ENCODE results near the gene FBXO2.
A peak's percentile ranks its signal among the peaks of the same experiment; 100 is the strongest.

FBXO2 gene

GRCh38 chr1:11651017-11651416 is 3.2 kb downstream of the FBXO2 start:
- DNase-seq = no peak

- peak; percentile 72 for DNase-seq
Observed at GRCh38 chr1:11650331-11650991, 3.8 kb downstream of the FBXO2 start.

GRCh38 chr1:11649624-11650330 is 4.5 kb downstream of the FBXO2 start:
- no peak for DNase-seq

GRCh38 chr1:11649237-11649623 is 5.0 kb downstream of the FBXO2 start:
- DNase-seq = no peak

- DNase-seq = peak; percentile 43
Observed at GRCh38 chr1:11648732-11649158, 5.5 kb downstream of the FBXO2 start.

GRCh38 chr1:11648039-11648438 is 6.2 kb downstream of the FBXO2 start:
- DNase-seq = no peak

GRCh38 chr1:11647333-11647732 is 6.9 kb downstream of the FBXO2 start:
- no peak for DNase-seq

- DNase-seq = no peak
Observed at GRCh38 chr1:11646317-11646716, 7.9 kb downstream of the FBXO2 start.

- peak; percentile 75 for DNase-seq
Observed at GRCh38 chr1:11645670-11646265, 8.5 kb downstream of the FBXO2 start.

GRCh38 chr1:11645270-11645669 is 9.0 kb downstream of the FBXO2 start:
- DNase-seq = no peak

- no peak for DNase-seq
Observed at GRCh38 chr1:11643782-11644181, 10.4 kb downstream of the FBXO2 start.

GRCh38 chr1:11642418-11643017 is 11.7 kb downstream of the FBXO2 start:
- peak; percentile 61 for DNase-seq

GRCh38 chr1:11641776-11642305 is 12.4 kb downstream of the FBXO2 start:
- no peak for DNase-seq

- DNase-seq = no peak
Observed at GRCh38 chr1:11640944-11641343, 13.3 kb downstream of the FBXO2 start.

- no peak for DNase-seq
Observed at GRCh38 chr1:11640101-11640500, 14.1 kb downstream of the FBXO2 start.

- DNase-seq = no peak
Observed at GRCh38 chr1:11639372-11639771, 14.9 kb downstream of the FBXO2 start.

- DNase-seq = no peak
Observed at GRCh38 chr1:11638121-11638520, 16.1 kb downstream of the FBXO2 start.

GRCh38 chr1:11634365-11635192 is 19.6 kb downstream of the FBXO2 start:
- no peak for DNase-seq

GRCh38 chr1:11629184-11630016 is 24.8 kb downstream of the FBXO2 start:
- DNase-seq = no peak

GRCh38 chr1:11628767-11629166 is 25.5 kb downstream of the FBXO2 start:
- DNase-seq = no peak

GRCh38 chr1:11626551-11626950 is 27.7 kb downstream of the FBXO2 start:
- no peak for DNase-seq

- DNase-seq = no peak
Observed at GRCh38 chr1:11623702-11624101, 30.5 kb downstream of the FBXO2 start.
